Sigmoid colon (tissue), 4 donors: ENCODE results near the gene CYP4A11.
"Not testable (repeated sequence)": the region's sequence is repeated elsewhere in the genome, so short reads cannot be mapped to it uniquely, and the experiment has no call there.

Source experiments
- CTCF ChIP-seq, 4 experiments: fragments of 450-650 bp in 3 of 4; fragments of 200-600 bp in 1 of 4; IDR thresholded peaks; one replicate each; pipeline ENCODE4 v1.5.1; 2016 to 2019; ENCODE audit warnings: antibody characterized with exemption in 4 of 4, mild to moderate bottlenecking in 3 of 4, moderate library complexity in 2 of 4
- POLR2A ChIP-seq, 2 donors: fragments of 450-650 bp; IDR thresholded peaks; one replicate each; pipeline ENCODE4 v1.6.1; 2016; ENCODE audit warnings: antibody characterized with exemption in 2 of 2, mild to moderate bottlenecking in 2 of 2, moderate library complexity in 2 of 2
- POLR2AphosphoS5 ChIP-seq, 4 donors: sonication (generic); formaldehyde crosslinking; IDR thresholded peaks; one replicate each; pipeline ENCODE4 v1.6.1; 2017; ENCODE audit warnings: antibody characterized with exemption in 4 of 4

DNA sequence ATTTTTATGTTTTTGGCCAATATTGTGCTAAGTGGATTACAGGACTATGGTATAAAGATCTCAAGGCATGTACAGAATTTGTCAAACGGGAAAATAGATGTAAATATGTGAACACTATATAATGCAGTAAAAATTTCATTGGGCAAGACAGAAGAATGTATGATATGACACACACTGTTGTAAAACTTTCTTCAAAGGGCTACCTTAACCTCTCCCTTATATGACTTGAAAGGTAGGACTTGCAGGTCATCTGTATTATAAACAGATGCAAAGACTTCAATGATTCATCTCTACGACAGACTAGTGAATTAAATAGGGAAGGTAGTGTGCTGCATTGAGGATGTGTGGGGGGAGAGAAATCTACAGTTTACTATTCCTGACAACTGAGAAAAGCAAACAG is 9.3 kb downstream of the CYP4A11 start:
- TF ChIP-seq CTCF, POLR2A, POLR2AphosphoS5 (IDR thresholded peaks at IDR 0.05): not testable (repeated sequence)
